ENCODE measurements around the gene RERE.

DNA sequence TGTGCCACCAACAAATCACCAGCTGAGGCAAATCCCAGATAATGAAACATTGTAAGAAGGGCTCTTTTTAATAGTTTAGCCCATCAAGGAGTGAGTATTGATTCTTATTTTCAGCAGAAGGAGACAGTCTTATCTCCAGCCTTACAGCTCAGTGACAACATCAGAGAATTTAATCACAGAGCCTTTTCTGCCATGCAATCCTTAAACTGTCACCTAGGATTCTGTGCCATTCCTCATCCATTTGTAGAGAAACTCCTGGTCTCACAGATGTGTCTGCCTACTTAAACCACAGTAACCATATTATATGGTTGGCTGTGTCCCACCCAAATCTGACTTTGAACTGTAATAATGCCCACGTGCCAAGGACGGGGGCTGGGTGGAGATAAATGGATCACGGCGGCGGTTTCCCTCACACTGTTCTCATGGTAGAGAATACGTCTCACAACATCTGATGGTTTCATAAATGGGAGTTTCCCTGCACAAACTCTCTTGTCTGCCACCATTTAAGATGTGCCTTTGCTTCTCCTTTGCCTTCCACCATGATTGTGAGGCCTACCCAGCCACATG is 217.7 kb downstream of the RERE start:
- TF ChIP-seq, protein P1, sequence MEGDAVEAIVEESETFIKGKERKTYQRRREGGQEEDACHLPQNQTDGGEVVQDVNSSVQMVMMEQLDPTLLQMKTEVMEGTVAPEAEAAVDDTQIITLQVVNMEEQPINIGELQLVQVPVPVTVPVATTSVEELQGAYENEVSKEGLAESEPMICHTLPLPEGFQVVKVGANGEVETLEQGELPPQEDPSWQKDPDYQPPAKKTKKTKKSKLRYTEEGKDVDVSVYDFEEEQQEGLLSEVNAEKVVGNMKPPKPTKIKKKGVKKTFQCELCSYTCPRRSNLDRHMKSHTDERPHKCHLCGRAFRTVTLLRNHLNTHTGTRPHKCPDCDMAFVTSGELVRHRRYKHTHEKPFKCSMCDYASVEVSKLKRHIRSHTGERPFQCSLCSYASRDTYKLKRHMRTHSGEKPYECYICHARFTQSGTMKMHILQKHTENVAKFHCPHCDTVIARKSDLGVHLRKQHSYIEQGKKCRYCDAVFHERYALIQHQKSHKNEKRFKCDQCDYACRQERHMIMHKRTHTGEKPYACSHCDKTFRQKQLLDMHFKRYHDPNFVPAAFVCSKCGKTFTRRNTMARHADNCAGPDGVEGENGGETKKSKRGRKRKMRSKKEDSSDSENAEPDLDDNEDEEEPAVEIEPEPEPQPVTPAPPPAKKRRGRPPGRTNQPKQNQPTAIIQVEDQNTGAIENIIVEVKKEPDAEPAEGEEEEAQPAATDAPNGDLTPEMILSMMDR (IDR thresholded peaks at IDR 0.05; ENCODE audit: poor library complexity), result no peak
- TF ChIP-seq EZH2phosphoT487 (IDR thresholded peaks at IDR 0.05; ENCODE audit: low read depth, severe bottlenecking, unreplicated experiment) (no peak), EZH2 (IDR thresholded peaks at IDR 0.05; ENCODE audit: borderline replicate concordance) (no peak)

Measured in hepatocyte (in vitro differentiated cells).